ENCODE results near the gene RELB.
A peak's percentile ranks its signal among the peaks of the same experiment; 100 is the strongest.
"Not testable (repeated sequence)": the region's sequence is repeated elsewhere in the genome, so short reads cannot be mapped to it uniquely, and the experiment has no call there.

The RELB gene

GRCh38 chr19:44986389-44986788 is 14.9 kb upstream of the RELB start:
- DNase-seq (ENCODE audit: low spot score), result no peak

GRCh38 chr19:44987148-44987675 is 14.1 kb upstream of the RELB start:
- no peak for DNase-seq (ENCODE audit: low spot score)

- DNase-seq (ENCODE audit: low spot score), result no peak
These were observed 13.0 kb upstream of the RELB start for GRCh38 chr19:44988273-44988672.

GRCh38 chr19:44988896-44989556 is 12.2 kb upstream of the RELB start:
- DNase-seq (ENCODE audit: low spot score), result peak; percentile 79

- no peak for DNase-seq (ENCODE audit: low spot score)
These were observed 10.8 kb upstream of the RELB start for GRCh38 chr19:44990459-44990858.

- no peak for DNase-seq (ENCODE audit: low spot score)
These were observed 10.3 kb upstream of the RELB start for GRCh38 chr19:44990966-44991365.

- no peak for DNase-seq (ENCODE audit: low spot score)
These were observed 8.7 kb upstream of the RELB start for GRCh38 chr19:44992336-44993163.

GRCh38 chr19:44993526-44993925 is 7.7 kb upstream of the RELB start:
- no peak for DNase-seq (ENCODE audit: low spot score)

GRCh38 chr19:44993926-44994537 is 7.2 kb upstream of the RELB start:
- DNase-seq (ENCODE audit: low spot score), result no peak

GRCh38 chr19:44998025-44998424 is 3.2 kb upstream of the RELB start:
- no peak for DNase-seq (ENCODE audit: low spot score)

GRCh38 chr19:44999131-44999925 is 1.9 kb upstream of the RELB start:
- not testable (repeated sequence) for DNase-seq (ENCODE audit: low spot score)

GRCh38 chr19:45000665-45001064 is 599 bp upstream of the RELB start:
- not testable (repeated sequence) for DNase-seq (ENCODE audit: low spot score)

- no peak for DNase-seq (ENCODE audit: low spot score)
These were observed 2.2 kb downstream of the RELB start for GRCh38 chr19:45003485-45003884.

- DNase-seq (ENCODE audit: low spot score), result no peak
These were observed 4.5 kb downstream of the RELB start for GRCh38 chr19:45005787-45006186.

- DNase-seq (ENCODE audit: low spot score), result no peak
These were observed 7.3 kb downstream of the RELB start for GRCh38 chr19:45008552-45008951.

- no peak for DNase-seq (ENCODE audit: low spot score)
These were observed 8.5 kb downstream of the RELB start for GRCh38 chr19:45009625-45010255.

- DNase-seq (ENCODE audit: low spot score), result no peak
These were observed 9.0 kb downstream of the RELB start for GRCh38 chr19:45010306-45010705.

- DNase-seq (ENCODE audit: low spot score), result no peak
These were observed 10.7 kb downstream of the RELB start for GRCh38 chr19:45011959-45012358.

- peak; percentile 80 for DNase-seq (ENCODE audit: low spot score)
These were observed 15.4 kb downstream of the RELB start for GRCh38 chr19:45016388-45017314.

- no peak for DNase-seq (ENCODE audit: low spot score)
These were observed 17.9 kb downstream of the RELB start for GRCh38 chr19:45019187-45019586.
